GM12873 (cell line): ENCODE data around the gene CFP.

ENCODE experiments used
- CTCF ChIP-seq: IDR thresholded peaks from 2 replicates; pipeline ENCODE4 v1.5.1; 2012; ENCODE audit warnings: low read depth, mild to moderate bottlenecking, moderate library complexity, low read length, control low read depth; ENCODE audit not compliant: insufficient read depth; ENCODE audit errors: missing control alignments

CFP gene

GRCh38 chrX:47576021-47576898, 53.5 kb downstream of the CFP start:
- no peak for TF ChIP-seq CTCF

- TF ChIP-seq CTCF = no peak
These were observed 55.0 kb downstream of the CFP start for GRCh38 chrX:47574547-47575301.

DNA sequence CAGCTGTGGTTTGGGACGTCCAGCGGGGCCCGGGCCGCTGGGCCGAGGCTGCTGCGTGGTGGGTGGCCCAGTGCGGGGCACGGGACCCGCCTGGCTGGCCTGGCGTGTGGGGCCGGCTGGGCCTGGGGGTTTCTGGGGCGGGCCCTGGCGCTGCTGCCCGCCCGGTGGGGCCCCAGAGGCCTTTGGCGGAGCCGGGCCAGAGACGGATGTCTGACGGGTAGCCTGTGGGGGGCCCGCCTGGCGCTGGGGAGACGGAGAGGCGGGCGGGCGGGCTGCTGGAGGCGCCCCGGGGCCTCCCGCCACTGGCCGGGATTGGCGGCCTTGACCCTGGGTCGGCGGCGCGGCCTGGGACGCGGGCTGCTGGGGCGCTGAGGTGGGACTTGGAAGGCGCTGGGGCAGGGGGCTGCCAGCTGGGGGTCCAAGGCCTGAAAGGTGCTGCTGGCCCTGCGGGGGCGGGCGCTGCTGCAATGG, 55.6 kb downstream of the CFP start:
- TF ChIP-seq CTCF = no peak

DNA sequence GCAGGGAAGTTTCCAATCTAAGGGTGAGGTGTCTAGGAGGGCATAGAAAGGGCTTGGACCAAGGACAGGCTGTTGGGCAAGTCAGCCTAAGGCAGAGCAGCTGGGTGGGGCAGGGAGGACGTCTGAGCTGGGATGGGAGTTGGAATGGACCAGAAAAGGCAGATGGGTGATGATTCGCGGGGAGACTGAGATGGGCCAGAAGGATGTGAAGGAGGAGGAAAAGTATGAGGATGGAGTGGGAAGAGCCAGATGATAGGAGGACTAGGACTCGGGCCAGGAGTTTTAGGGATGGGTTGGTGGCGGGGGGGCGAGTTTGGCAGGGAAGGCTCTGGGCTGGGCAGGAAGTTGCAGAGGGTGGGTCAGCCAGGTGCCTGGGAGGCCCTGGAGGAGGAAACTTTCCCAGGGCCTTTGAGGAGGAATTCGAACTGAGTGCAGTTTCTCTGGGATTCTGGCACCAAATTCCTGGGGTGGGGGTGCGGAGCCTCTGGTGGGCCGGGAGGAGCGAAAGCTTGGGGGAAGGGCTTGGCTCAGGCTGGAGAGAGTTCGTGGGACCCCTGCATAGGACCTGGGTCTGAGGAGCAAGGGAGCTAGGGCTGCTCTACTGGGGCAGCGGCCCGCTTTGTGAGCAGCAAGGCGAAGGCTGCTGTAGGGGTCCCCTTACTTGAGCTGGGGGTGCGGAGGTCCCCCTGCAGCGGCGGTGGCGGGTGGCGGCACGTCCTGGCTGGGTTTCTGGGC, 56.2 kb downstream of the CFP start:
- TF ChIP-seq CTCF = no peak
